Gastroesophageal sphincter (tissue), 4 donors: ENCODE results near the gene HADHA. TPM values are rescaled to one million over a fixed set of nuclear protein-coding genes. Genes with fewer than 3 reads are reported as not detected.
A peak's percentile ranks its signal among the peaks of the same experiment; 100 is the strongest.

Source experiments
- ATAC-seq: fragments of 150-250 bp; one replicate; pipeline ENCODE4 v1.9.1; 2016; ENCODE audit warnings: mild to moderate bottlenecking, moderate library complexity
- H3K27ac ChIP-seq, 4 donors: fragments of 200-600 bp; sonication (generic) in 3 of 4; 1 replicate in 3 of 4; 2 replicates in 1 of 4; pipeline ENCODE4 v1.5.1; 2016 to 2019
- H3K27me3 ChIP-seq: fragments of 200-600 bp; sonication (generic); one replicate; pipeline ENCODE4 v1.5.1; 2019
- H3K36me3 ChIP-seq, 2 donors: fragments of 200-600 bp; sonication (generic); one replicate each; pipeline ENCODE4 v1.5.1; 2019; ENCODE audit warnings: control low read depth in 1 of 2
- H3K4me1 ChIP-seq, 3 donors: fragments of 200-600 bp; sonication (generic); 1 replicate in 2 of 3; 2 replicates in 1 of 3; pipeline ENCODE4 v1.5.1; 2016 to 2019; ENCODE audit warnings: control low read depth in 2 of 3
- H3K4me3 ChIP-seq, 2 donors: fragments of 200-600 bp; sonication (generic); one replicate each; pipeline ENCODE4 v1.5.1; 2019; ENCODE audit warnings: mild to moderate bottlenecking in 1 of 2, moderate library complexity in 1 of 2
- H3K9me3 ChIP-seq, 3 donors: fragments of 200-600 bp; sonication (generic); one replicate each; pipeline ENCODE4 v1.5.1; 2017 to 2019; ENCODE audit warnings: control low read depth in 2 of 3
- EP300 ChIP-seq: sonication (generic); formaldehyde crosslinking; IDR thresholded peaks from one replicate; pipeline ENCODE4 v1.6.1; 2017; ENCODE audit warnings: antibody characterized with exemption, mild to moderate bottlenecking
- POLR2A ChIP-seq, 2 donors: fragments of 450-650 bp; IDR thresholded peaks; one replicate each; pipeline ENCODE4 v1.6.1; 2017; ENCODE audit warnings: antibody characterized with exemption in 2 of 2, mild to moderate bottlenecking in 2 of 2, moderate library complexity in 1 of 2
- POLR2AphosphoS5 ChIP-seq: sonication (generic); formaldehyde crosslinking; IDR thresholded peaks from one replicate; pipeline ENCODE4 v1.6.1; 2017; ENCODE audit warnings: antibody characterized with exemption
- WGBS, 2 donors: methylation state at CpG; one replicate each; pipeline ENCODE4 v1.1.5; 2018; ENCODE audit warnings: low coverage in 1 of 2; 5-methylcytosine and 5-hydroxymethylcytosine counted together
- total RNA-seq, 4 donors: library from RNA; depleted of rRNA; stranded (reverse); fragments of >200 nt; gene quantifications; one replicate each; pipeline ENCODE4 v1.1.0, GENCODE V29; 2016
- TF ChIP-seq, protein P1 (sequence below), 4 experiments: fragments of 200-600 bp in 2 of 4; fragments of 450-650 bp in 2 of 4; sonication (generic) in 1 of 4; IDR thresholded peaks; one replicate each; pipeline ENCODE4 v1.5.1; 2017 to 2019; ENCODE audit warnings: antibody characterized with exemption in 4 of 4, mild to moderate bottlenecking in 2 of 4, moderate library complexity in 2 of 4

The HADHA gene
- total RNA-seq, 4 donors from 2014 or later: 154 to 277 (median 186) TPM

DNA sequence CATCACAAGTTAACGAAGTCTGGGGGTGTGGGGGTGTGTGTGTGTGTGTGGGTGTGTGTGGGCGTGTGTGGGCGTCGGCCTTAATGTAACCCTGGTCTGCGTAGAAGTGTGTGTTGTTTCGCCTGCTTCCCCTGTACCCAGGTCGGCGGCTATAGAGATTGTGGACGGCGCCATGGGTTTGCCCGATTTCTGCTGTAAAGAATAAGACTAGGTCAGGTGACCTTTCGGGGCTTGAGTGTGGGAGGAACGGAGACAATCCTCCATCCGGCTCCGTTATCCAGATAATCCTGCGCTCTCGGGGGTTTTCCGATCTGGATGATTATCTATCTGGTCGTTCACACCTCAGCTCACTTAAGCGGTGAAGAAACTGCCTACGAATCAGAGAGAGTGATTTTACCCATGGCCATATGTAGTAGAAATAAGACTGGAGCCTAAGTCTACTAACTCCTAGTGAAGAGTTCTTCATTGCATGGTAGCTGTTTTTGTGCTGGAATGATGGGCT lies 850 bp upstream of the HADHA start:
- TF ChIP-seq POLR2A (IDR thresholded peaks at IDR 0.05): no peak
- TF ChIP-seq, protein P1, sequence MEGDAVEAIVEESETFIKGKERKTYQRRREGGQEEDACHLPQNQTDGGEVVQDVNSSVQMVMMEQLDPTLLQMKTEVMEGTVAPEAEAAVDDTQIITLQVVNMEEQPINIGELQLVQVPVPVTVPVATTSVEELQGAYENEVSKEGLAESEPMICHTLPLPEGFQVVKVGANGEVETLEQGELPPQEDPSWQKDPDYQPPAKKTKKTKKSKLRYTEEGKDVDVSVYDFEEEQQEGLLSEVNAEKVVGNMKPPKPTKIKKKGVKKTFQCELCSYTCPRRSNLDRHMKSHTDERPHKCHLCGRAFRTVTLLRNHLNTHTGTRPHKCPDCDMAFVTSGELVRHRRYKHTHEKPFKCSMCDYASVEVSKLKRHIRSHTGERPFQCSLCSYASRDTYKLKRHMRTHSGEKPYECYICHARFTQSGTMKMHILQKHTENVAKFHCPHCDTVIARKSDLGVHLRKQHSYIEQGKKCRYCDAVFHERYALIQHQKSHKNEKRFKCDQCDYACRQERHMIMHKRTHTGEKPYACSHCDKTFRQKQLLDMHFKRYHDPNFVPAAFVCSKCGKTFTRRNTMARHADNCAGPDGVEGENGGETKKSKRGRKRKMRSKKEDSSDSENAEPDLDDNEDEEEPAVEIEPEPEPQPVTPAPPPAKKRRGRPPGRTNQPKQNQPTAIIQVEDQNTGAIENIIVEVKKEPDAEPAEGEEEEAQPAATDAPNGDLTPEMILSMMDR (IDR thresholded peaks at IDR 0.05): no peak
- TF ChIP-seq POLR2AphosphoS5: no peak
- H3K4me1 ChIP-seq: peaks cover 0 to 83% (median 25%) of the 10 kb centered on the region in 3 donors
- H3K36me3 ChIP-seq: no peaks in the 10 kb centered on the region
- peak overlapping the region; percentile 65 to 93 for H3K4me3 ChIP-seq
- peak overlapping the region; percentile 89 to 99 (median 96) for H3K27ac ChIP-seq
- WGBS, 2 donors: 0% methylated on average over 3 to 15 of the region's 21 CpGs
- H3K27me3 ChIP-seq: no peaks in the 10 kb centered on the region
- peak; percentile 36 for ATAC-seq
- H3K9me3 ChIP-seq: no peaks in the 10 kb centered on the region

DNA sequence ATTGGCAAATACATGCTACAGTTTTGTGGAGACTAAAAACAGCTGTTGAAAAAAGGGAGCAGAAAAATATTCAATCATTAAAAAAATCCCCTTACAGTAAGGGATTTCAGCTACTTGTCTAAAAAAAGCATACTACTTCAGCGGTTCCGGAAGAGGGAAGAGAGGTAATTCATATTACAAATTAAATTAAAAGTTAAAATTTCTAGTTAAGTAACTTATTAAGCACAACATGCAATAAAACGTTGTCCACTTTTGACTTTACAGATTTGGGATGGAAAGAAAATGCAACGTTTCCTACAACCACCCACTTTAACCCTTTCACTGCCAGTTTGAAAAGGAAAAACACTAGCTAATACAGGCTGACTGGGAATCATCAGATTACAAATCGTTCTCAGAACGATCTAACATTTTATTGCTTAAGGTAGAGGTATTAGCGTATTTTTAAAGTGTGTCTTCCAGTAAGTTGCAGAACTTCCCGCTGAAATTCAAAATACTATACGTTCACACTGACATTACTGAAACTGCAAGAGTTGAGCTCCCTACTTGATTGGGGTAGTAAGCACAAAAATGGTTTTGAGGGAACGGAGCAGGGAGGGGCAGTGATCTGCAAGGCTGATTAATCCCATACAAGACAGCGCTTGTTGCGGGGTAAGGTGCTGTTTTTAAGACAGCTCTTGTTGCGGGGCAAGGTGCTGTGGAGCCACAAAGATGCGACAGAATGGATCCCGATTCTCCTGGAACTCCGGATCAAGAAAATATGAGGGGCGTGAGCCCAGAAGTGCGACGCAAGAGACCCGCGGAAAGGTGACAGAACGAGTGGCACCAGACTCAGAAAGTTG lies 743 bp downstream of the HADHA start:
- Histone ChIP-seq H3K27ac (peak overlapping the region; percentile 89 to 99 (median 96)), H3K9me3 (no peaks in the 10 kb centered on the region), H3K4me1 (peaks cover 0 to 85% (median 30%) of the 10 kb centered on the region in 3 donors), H3K4me3 (peak overlapping the region; percentile 65 to 93), H3K36me3 (peaks cover 0 to 3% of the 10 kb centered on the region in 2 donors), H3K27me3 (no peaks in the 10 kb centered on the region)
- WGBS, 2 donors: 0% methylated on average over 9 to 21 of the region's 22 CpGs
- TF ChIP-seq, protein P1 (IDR thresholded peaks at IDR 0.05): no peak
- no peak for TF ChIP-seq POLR2AphosphoS5
- no peak for TF ChIP-seq EP300
- TF ChIP-seq POLR2A (IDR thresholded peaks at IDR 0.05): no peak
- ATAC-seq: no peak

DNA sequence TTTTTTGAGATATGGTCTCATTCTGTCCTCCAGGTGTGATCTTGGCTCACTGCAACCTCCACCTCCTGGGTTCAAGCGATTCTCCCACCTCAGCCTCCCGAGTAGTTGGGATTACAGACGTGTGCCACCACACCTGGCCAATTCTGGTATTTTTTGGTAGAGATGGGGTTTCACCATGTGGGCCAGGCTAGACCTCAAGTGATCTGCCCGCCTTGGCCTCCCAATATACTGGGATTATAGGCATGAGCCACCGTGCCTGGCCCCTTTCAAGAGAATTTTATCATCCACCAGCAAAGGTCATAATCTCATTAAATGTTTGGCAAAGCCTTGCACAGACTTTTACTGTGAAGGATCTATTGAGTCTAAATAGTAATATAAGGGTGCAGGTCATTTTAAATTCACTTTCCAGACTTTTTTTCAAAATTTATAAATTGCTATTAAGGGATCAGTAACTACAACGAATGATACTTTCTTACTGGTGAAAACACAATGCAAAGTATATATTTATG lies 2.5 kb downstream of the HADHA start:
- no peak overlapping the region for H3K27ac ChIP-seq
- no peak overlapping the region for H3K4me3 ChIP-seq
- no peaks in the 10 kb centered on the region for H3K27me3 ChIP-seq
- peaks cover 0 to 20% of the 10 kb centered on the region in 2 donors for H3K36me3 ChIP-seq
- peaks cover 4 to 78% (median 29%) of the 10 kb centered on the region in 3 donors for H3K4me1 ChIP-seq
- TF ChIP-seq EP300: no peak
- TF ChIP-seq POLR2A (IDR thresholded peaks at IDR 0.05): no peak
- TF ChIP-seq, protein P1 (IDR thresholded peaks at IDR 0.05): no peak
- no peak for TF ChIP-seq POLR2AphosphoS5
- ATAC-seq: no peak
- H3K9me3 ChIP-seq: no peaks in the 10 kb centered on the region
- 67 to 72% methylated on average over 3 to 4 of the region's 6 CpGs for WGBS, 2 donors

DNA sequence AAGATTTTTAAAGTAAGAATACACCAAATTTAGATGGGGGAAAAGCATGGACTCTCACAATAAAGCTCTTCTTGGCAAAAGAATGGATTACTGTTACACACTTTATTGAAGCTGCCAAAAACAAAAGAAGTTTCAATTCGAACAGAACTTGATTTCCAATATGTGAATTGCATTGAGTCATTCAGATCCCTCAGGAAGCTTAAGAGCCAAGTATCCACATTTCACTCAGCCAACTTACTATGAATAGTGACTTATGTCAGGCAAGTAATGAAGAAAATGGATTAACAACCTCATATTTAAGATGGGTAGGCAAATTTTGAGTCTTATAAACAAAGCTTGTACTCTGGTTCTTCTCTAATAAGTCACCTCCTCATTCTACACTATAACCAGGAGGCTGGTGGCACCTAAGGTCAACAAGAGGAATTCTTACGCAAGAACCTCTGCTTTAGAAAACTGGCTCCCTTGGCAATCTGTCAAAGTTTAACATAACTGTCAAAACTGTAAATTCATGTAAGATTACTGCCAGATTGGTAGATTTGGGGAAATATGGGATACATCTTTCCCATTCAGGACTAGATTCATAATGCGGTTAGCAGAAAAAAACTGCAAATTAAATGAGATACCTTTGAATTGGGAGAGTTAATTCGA lies 6.0 kb downstream of the HADHA start:
- no peak for ATAC-seq
- Histone ChIP-seq H3K4me1 (peaks cover 4 to 58% (median 23%) of the 10 kb centered on the region in 3 donors), H3K27me3 (no peaks in the 10 kb centered on the region), H3K27ac (peak overlapping the region in 1 of 4 donors; percentile 22), H3K36me3 (peaks cover 0 to 55% of the 10 kb centered on the region in 2 donors), H3K9me3 (no peaks in the 10 kb centered on the region), H3K4me3 (no peak overlapping the region)
- WGBS, 2 donors: 82 to 91% methylated on average over 4 of the region's 4 CpGs
- TF ChIP-seq POLR2AphosphoS5 (no peak), EP300 (no peak), POLR2A (IDR thresholded peaks at IDR 0.05) (no peak)
- TF ChIP-seq, protein P1 (IDR thresholded peaks at IDR 0.05): no peak
